ENCODE measurements around the gene NBDY.

- TF ChIP-seq ELF4 (IDR thresholded peaks at IDR 0.05) (no peak), HDGF (IDR thresholded peaks at IDR 0.05; ENCODE audit: borderline replicate concordance) (no peak), SP1 (IDR thresholded peaks at IDR 0.05) (no peak), BHLHE40 (IDR thresholded peaks at IDR 0.05; ENCODE audit: borderline replicate concordance) (no peak), TARDBP (IDR thresholded peaks at IDR 0.05) (no peak), FOXA1 (IDR thresholded peaks at IDR 0.05) (no peak), FOXM1 (IDR thresholded peaks at IDR 0.05; ENCODE audit: borderline replicate concordance) (no peak), ARNT (IDR thresholded peaks at IDR 0.05) (no peak)
- TF ChIP-seq, protein P1, sequence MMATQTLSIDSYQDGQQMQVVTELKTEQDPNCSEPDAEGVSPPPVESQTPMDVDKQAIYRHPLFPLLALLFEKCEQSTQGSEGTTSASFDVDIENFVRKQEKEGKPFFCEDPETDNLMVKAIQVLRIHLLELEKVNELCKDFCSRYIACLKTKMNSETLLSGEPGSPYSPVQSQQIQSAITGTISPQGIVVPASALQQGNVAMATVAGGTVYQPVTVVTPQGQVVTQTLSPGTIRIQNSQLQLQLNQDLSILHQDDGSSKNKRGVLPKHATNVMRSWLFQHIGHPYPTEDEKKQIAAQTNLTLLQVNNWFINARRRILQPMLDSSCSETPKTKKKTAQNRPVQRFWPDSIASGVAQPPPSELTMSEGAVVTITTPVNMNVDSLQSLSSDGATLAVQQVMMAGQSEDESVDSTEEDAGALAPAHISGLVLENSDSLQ (IDR thresholded peaks at IDR 0.05): no peak
These were observed 58.7 kb downstream of the NBDY start for GRCh38 chrX:56787734-56788152.

Data from HEK293T (cell line).